Dendritic cell treated with granulocyte-macrophage colony-stimulating factor and Interleukin-4, amounts not matched to agents 40 ng/mL and 50 ng/mL, for 4 days (primary cell): ENCODE measurements around the gene HES3.
"Not testable (repeated sequence)": the region's sequence is repeated elsewhere in the genome, so short reads cannot be mapped to it uniquely, and the experiment has no call there.

ENCODE experiments used
- H3K27ac Mint-ChIP-seq: one replicate; pipeline ENCODE4 v1.8.0; 2022; ENCODE audit warnings: mild to moderate bottlenecking, mixed read lengths
- H3K27me3 Mint-ChIP-seq: one replicate; pipeline ENCODE4 v1.8.0; 2022; ENCODE audit warnings: mild to moderate bottlenecking, mixed read lengths
- H3K36me3 Mint-ChIP-seq: one replicate; pipeline ENCODE4 v1.8.0; 2022; ENCODE audit warnings: low read depth, mixed read lengths
- H3K4me1 Mint-ChIP-seq: one replicate; pipeline ENCODE4 v1.8.0; 2022; ENCODE audit warnings: low read depth, mixed read lengths
- H3K4me3 Mint-ChIP-seq: one replicate; pipeline ENCODE4 v1.8.0; 2022; ENCODE audit warnings: mild to moderate bottlenecking, moderate library complexity, mixed read lengths
- H3K9me3 Mint-ChIP-seq: one replicate; pipeline ENCODE4 v1.8.0; 2022; ENCODE audit warnings: mixed read lengths
- intact Hi-C: fragments of 100-400 bp; cut with micrococcal nuclease; formaldehyde crosslinking; loops from one replicate; pipeline ENCODE4 v1.15.0; 2022

Gene HES3

GRCh38 chr1:6209661-6210580, 34.1 kb upstream of the HES3 start:
- H3K4me3 Mint-ChIP-seq = peak overlapping the region; percentile 65
- H3K36me3 Mint-ChIP-seq = no peaks in the 10 kb centered on the region
- intact Hi-C loops = loop anchor here (5.0 kb wide), 1 partner anchor 32 kb away; the partner anchor contains the start of gene HES3
- no peaks in the 10 kb centered on the region for H3K9me3 Mint-ChIP-seq
- peaks cover 94% of the 10 kb centered on the region for H3K27me3 Mint-ChIP-seq
- H3K27ac Mint-ChIP-seq = peak overlapping the region; percentile 48
- H3K4me1 Mint-ChIP-seq = peaks cover 49% of the 10 kb centered on the region

DNA sequence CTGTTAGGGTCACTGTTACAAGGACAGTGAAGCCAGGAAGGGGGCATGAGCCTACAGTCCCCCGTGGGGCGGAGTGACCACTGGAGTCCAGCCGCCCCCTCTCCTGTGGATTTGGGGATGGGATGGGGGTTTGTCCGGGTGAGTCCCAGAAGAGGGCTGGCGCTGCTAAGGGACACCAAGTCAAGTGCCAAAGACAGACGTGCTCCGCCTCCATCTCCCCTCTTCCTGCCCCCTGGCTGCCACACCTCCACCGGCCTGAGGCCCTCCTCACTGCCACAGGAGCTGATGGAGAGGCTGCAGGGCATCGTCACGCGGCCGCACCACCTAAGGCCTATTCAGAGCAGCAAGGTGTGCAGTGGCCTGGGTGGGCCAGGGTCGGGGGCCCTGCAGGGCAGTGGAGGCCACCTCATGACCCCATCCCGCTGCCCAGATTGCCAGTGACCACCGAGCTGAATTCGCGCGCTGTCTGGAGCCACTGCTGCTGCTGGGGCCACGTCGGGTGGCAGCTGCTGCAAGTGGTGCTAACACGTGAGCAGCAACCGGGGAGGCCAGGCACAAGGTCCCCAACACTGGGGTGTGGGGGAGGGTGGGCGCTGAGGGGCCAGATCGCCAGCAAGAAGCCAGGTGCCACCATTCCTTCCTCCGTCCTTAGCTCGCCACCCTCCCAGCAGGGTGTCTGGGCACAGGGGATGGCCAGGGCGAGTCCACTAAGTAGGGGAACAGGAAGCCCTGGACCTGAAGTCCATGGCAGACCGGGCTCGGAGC, 33.2 kb upstream of the HES3 start:
- no peaks in the 10 kb centered on the region for H3K9me3 Mint-ChIP-seq
- intact Hi-C loops = no loop called here
- peaks cover 41% of the 10 kb centered on the region for H3K4me1 Mint-ChIP-seq
- peaks cover 93% of the 10 kb centered on the region for H3K27me3 Mint-ChIP-seq
- no peaks in the 10 kb centered on the region for H3K36me3 Mint-ChIP-seq
- H3K27ac Mint-ChIP-seq = no peak overlapping the region
- no peak overlapping the region for H3K4me3 Mint-ChIP-seq

DNA sequence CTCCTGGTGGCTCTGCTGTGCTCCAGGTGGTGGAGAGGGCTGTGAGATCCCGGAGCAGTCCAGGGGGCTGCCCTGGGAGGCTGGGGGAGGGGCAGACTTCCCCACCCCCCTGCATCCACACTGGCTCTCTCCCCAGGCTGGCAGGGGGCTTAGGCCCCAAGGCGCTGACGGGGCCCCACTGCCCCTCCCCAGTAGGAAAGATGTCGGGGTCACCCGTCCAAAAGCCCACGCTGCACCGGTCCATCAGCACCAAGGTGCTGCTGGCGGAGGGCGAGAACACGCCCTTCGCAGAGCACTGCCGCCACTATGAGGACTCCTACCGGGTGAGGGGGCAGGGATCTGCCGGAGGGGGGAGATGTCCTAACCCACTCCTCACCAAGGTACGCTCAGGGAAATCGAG, 32.2 kb upstream of the HES3 start:
- no peak overlapping the region for H3K4me3 Mint-ChIP-seq
- H3K4me1 Mint-ChIP-seq = peaks cover 34% of the 10 kb centered on the region
- peaks cover 89% of the 10 kb centered on the region for H3K27me3 Mint-ChIP-seq
- H3K36me3 Mint-ChIP-seq = no peaks in the 10 kb centered on the region
- no peak overlapping the region for H3K27ac Mint-ChIP-seq
- intact Hi-C loops = no loop called here
- H3K9me3 Mint-ChIP-seq = no peaks in the 10 kb centered on the region

DNA sequence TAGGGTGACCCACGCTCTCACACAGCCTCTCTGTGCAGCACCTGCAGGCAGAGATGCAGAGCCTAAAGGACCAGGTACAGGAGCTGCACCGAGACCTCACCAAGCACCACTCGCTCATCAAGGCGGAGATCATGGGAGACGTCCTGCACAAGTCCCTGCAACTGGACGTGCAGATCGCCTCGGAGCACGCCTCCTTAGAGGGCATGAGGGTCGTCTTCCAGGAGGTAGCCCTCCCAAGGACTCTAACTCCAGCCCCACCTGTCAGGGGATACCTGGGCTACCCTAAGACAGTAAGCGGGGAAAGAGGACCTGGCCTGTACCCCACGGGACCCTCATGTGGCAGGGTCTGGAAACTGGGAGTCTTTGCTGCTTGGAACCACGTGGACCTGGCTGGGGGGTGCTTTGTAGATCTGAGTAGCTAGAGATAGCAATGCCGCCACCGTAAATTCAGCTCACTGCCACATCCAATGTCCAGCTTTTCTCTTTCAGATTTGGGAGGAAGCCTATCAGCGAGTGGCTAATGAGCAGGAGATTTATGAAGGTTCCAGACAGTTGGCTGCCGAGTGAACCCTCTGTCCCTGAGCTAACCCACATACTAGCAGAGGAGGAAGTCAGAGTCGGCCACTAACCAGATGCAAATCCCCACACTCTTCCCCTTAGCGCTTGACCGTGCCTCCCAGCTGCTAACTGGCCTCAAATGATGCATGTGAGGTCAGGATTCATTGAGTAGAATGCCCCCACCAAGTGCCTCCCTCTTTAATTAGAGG, 31.6 kb upstream of the HES3 start:
- intact Hi-C loops = no loop called here
- H3K27me3 Mint-ChIP-seq = peaks cover 87% of the 10 kb centered on the region
- no peaks in the 10 kb centered on the region for H3K9me3 Mint-ChIP-seq
- no peaks in the 10 kb centered on the region for H3K36me3 Mint-ChIP-seq
- no peak overlapping the region for H3K27ac Mint-ChIP-seq
- no peak overlapping the region for H3K4me3 Mint-ChIP-seq
- H3K4me1 Mint-ChIP-seq = peaks cover 29% of the 10 kb centered on the region

- H3K9me3 Mint-ChIP-seq = no peaks in the 10 kb centered on the region
- no peak overlapping the region for H3K27ac Mint-ChIP-seq
- peaks cover 32% of the 10 kb centered on the region for H3K27me3 Mint-ChIP-seq
- H3K4me3 Mint-ChIP-seq = no peak overlapping the region
- peaks cover 31% of the 10 kb centered on the region for H3K4me1 Mint-ChIP-seq
- intact Hi-C loops = no loop called here
- H3K36me3 Mint-ChIP-seq = peaks cover 20% of the 10 kb centered on the region
Measured at GRCh38 chr1:6218375-6219164, 25.4 kb upstream of the HES3 start.

DNA sequence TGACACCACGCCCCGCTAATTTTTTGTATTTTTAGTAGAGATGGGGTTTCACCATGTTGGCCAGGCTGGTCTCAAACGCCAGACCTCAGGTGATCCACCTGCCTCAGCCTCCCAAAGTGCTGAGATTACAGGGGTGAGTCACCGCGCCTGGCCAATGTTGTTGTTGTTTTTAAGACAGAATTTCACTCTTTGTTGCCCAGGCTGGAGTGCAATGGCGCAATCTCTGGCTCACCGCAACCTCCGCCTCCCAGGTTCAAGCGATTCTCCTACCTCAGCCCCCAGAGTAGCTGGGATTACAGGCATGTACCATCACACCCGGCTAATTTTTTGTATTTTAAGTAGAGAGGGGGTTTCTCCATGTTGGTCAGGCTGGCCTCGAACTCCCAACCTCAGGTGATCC, 24.3 kb upstream of the HES3 start:
- H3K9me3 Mint-ChIP-seq, intact Hi-C loops, H3K27ac Mint-ChIP-seq, H3K4me3 Mint-ChIP-seq: not testable (repeated sequence)
- peaks cover 22% of the 10 kb centered on the region for H3K27me3 Mint-ChIP-seq
- H3K36me3 Mint-ChIP-seq = peaks cover 31% of the 10 kb centered on the region
- peaks cover 35% of the 10 kb centered on the region for H3K4me1 Mint-ChIP-seq

- intact Hi-C loops = no loop called here
Measured at GRCh38 chr1:6220236-6220635, 23.7 kb upstream of the HES3 start.

DNA sequence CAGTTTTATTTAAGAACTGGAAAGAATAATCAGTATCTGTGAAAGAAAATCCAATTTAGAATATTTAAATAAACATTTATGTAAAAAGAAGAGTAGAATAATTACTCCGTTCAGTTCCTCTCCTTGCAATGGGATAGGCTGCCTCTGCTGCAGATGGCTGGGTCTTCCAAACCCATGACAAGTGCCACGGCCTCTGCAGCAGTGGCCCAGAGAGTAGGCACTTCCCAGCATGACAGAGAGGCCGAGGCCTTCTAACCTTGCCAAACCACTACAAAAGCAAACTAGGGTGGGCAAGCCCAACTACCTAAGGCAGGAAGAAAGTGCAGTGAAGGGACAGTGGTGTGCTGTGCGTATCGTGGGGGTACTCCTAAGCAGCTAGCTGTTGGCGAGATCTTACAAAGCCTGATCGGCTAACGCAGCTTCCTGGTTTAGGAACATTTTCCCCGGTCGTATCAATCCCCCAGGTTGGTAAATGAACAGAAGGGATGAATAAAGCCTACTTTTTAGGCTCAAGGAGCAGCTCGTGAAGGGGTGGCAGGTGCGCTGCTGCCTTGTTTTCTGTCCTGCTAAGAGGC, 22.7 kb upstream of the HES3 start:
- H3K4me1 Mint-ChIP-seq = peaks cover 35% of the 10 kb centered on the region
- H3K9me3 Mint-ChIP-seq = no peaks in the 10 kb centered on the region
- peaks cover 47% of the 10 kb centered on the region for H3K36me3 Mint-ChIP-seq
- peaks cover 8% of the 10 kb centered on the region for H3K27me3 Mint-ChIP-seq
- H3K4me3 Mint-ChIP-seq = no peak overlapping the region
- no peak overlapping the region for H3K27ac Mint-ChIP-seq
- intact Hi-C loops = no loop called here

More at GRCh38 chr1:6220236-6220635, 23.7 kb upstream of the HES3 start:
- H3K4me1 Mint-ChIP-seq = peaks cover 35% of the 10 kb centered on the region
- H3K36me3 Mint-ChIP-seq = peaks cover 36% of the 10 kb centered on the region
- peaks cover 18% of the 10 kb centered on the region for H3K27me3 Mint-ChIP-seq
- H3K27ac Mint-ChIP-seq = no peak overlapping the region
- H3K9me3 Mint-ChIP-seq = no peaks in the 10 kb centered on the region
- H3K4me3 Mint-ChIP-seq = no peak overlapping the region

GRCh38 chr1:6222636-6223035, 21.3 kb upstream of the HES3 start:
- Mint-ChIP-seq H3K4me3 (no peak overlapping the region), H3K27ac (peak overlapping the region; percentile 61), H3K4me1 (peaks cover 35% of the 10 kb centered on the region), H3K9me3 (no peaks in the 10 kb centered on the region), H3K36me3 (peaks cover 60% of the 10 kb centered on the region), H3K27me3 (no peaks in the 10 kb centered on the region)
- intact Hi-C loops = no loop called here

GRCh38 chr1:6223617-6224016, 20.4 kb upstream of the HES3 start:
- Mint-ChIP-seq H3K4me1 (peaks cover 33% of the 10 kb centered on the region), H3K27ac (peak overlapping the region; percentile 61), H3K4me3 (no peak overlapping the region), H3K27me3 (no peaks in the 10 kb centered on the region), H3K9me3 (no peaks in the 10 kb centered on the region), H3K36me3 (peaks cover 70% of the 10 kb centered on the region)
- intact Hi-C loops = no loop called here

DNA sequence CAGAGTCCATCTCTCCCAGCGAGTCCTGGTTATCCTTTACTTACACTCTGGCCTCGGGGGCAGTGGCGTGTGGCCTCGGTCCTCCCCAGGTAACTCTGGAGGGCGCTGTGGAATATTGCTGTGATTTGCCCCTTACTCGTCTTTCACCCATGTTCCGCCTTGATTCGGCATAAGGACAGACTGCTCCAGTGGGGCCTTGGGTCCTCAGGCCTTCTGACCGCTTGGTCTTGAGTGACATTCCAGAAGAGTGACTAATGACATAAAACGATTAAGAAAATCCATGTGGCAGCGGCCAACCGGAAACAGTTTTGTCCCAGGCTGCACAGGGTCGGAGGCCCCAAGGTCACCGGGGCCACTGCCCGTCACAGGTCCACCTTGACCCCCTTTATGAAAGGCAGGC, 19.3 kb upstream of the HES3 start:
- peaks cover 27% of the 10 kb centered on the region for H3K4me1 Mint-ChIP-seq
- no peaks in the 10 kb centered on the region for H3K27me3 Mint-ChIP-seq
- no peak overlapping the region for H3K27ac Mint-ChIP-seq
- no peaks in the 10 kb centered on the region for H3K9me3 Mint-ChIP-seq
- intact Hi-C loops = no loop called here
- peaks cover 81% of the 10 kb centered on the region for H3K36me3 Mint-ChIP-seq
- no peak overlapping the region for H3K4me3 Mint-ChIP-seq

- Mint-ChIP-seq H3K9me3 (no peaks in the 10 kb centered on the region), H3K27me3 (no peaks in the 10 kb centered on the region), H3K4me3 (no peak overlapping the region), H3K4me1 (peaks cover 25% of the 10 kb centered on the region), H3K27ac (peak overlapping the region; percentile 20), H3K36me3 (peaks cover 88% of the 10 kb centered on the region)
- intact Hi-C loops = no loop called here
Measured at GRCh38 chr1:6225651-6226050, 18.3 kb upstream of the HES3 start.

GRCh38 chr1:6233376-6233775, 10.6 kb upstream of the HES3 start:
- intact Hi-C loops = no loop called here
- Mint-ChIP-seq H3K4me3 (no peak overlapping the region), H3K9me3 (no peaks in the 10 kb centered on the region), H3K27ac (no peak overlapping the region), H3K36me3 (peaks cover 67% of the 10 kb centered on the region), H3K4me1 (peaks cover 21% of the 10 kb centered on the region), H3K27me3 (peaks cover 10% of the 10 kb centered on the region)
